Measurements from ENCODE around the gene COL28A1. TPM values are rescaled to one million over a fixed set of nuclear protein-coding genes. Genes with fewer than 3 reads are reported as not detected.

COL28A1 gene
- total RNA-seq, 1 experiment from 2014 or later = 0.81 TPM

GRCh38 chr7:7318601-7319000 lies 217.1 kb downstream of the COL28A1 start (continued):
- TF ChIP-seq ARID4B (CRISPR knock-in tag; IDR thresholded peaks at IDR 0.05; ENCODE audit: borderline replicate concordance) = no peak

GRCh38 chr7:7317850-7318249 lies 217.8 kb downstream of the COL28A1 start:
- H3K4me1 Mint-ChIP-seq = no peaks in the 10 kb centered on the region
- H3K9me3 Mint-ChIP-seq = peaks cover 14% of the 10 kb centered on the region
- TF ChIP-seq GRHL2 (CRISPR knock-in tag; IDR thresholded peaks at IDR 0.05; ENCODE audit: insufficient replicate concordance, severe bottlenecking) (no peak), MLX (CRISPR knock-in tag; IDR thresholded peaks at IDR 0.05) (no peak), SOX15 (CRISPR knock-in tag; IDR thresholded peaks at IDR 0.05) (no peak), IRF1 (CRISPR knock-in tag; IDR thresholded peaks at IDR 0.05) (no peak), FOXP1 (CRISPR knock-in tag; IDR thresholded peaks at IDR 0.05; ENCODE audit: borderline replicate concordance) (no peak), RELA (CRISPR knock-in tag; IDR thresholded peaks at IDR 0.05; ENCODE audit: borderline replicate concordance) (no peak), TP53 (CRISPR knock-in tag; IDR thresholded peaks at IDR 0.05) (no peak), ZNF512 (CRISPR knock-in tag; IDR thresholded peaks at IDR 0.05; ENCODE audit: borderline replicate concordance) (no peak), CBFB (CRISPR knock-in tag; IDR thresholded peaks at IDR 0.05; ENCODE audit: low read depth) (no peak), ZNF396 (CRISPR knock-in tag; IDR thresholded peaks at IDR 0.05; ENCODE audit: borderline replicate concordance) (no peak), MAX (CRISPR knock-in tag; IDR thresholded peaks at IDR 0.05) (no peak), EMX1 (CRISPR knock-in tag; IDR thresholded peaks at IDR 0.05) (no peak), E2F1 (CRISPR knock-in tag; IDR thresholded peaks at IDR 0.05) (no peak), ZNF671 (CRISPR knock-in tag; IDR thresholded peaks at IDR 0.05) (no peak), STAT6 (CRISPR knock-in tag; conservative IDR thresholded peaks at IDR 0.05; ENCODE audit: low read depth) (no peak), SMAD3 (CRISPR knock-in tag; IDR thresholded peaks at IDR 0.05; ENCODE audit: borderline replicate concordance) (no peak), TCF7 (CRISPR knock-in tag; IDR thresholded peaks at IDR 0.05; ENCODE audit: low read depth) (no peak), NR1H2 (CRISPR knock-in tag; IDR thresholded peaks at IDR 0.05) (no peak), NR2C2 (CRISPR knock-in tag; IDR thresholded peaks at IDR 0.05) (no peak), AFF4 (CRISPR knock-in tag; IDR thresholded peaks at IDR 0.05; ENCODE audit: borderline replicate concordance) (no peak)
- H3K27ac Mint-ChIP-seq = no peak overlapping the region
- ATAC-seq = no peak
- no peak overlapping the region for H3K4me3 Mint-ChIP-seq
- POLR2A ChIA-PET = no interaction called here
- CTCF ChIA-PET = no interaction called here
- H3K27me3 Mint-ChIP-seq (ENCODE audit: low read depth) = no peaks in the 10 kb centered on the region
- DNase-seq (ENCODE audit: low spot score) = no peak
- H3K36me3 Mint-ChIP-seq = no peaks in the 10 kb centered on the region
